Brain microvascular endothelial cell (primary cell): ENCODE results near the gene FUT6.
"Not testable (repeated sequence)": the region's sequence is repeated elsewhere in the genome, so short reads cannot be mapped to it uniquely, and the experiment has no call there.

ENCODE experiments used
- DNase-seq: peaks from one replicate; pipeline ENCODE4 v3.0.0-alpha.2; 2020
- H3K27ac ChIP-seq: fragments of 250-450 bp; sonication (Bioruptor Pico); 2 replicates; pipeline ENCODE4 v1.5.1; 2020; ENCODE audit warnings: mild to moderate bottlenecking, moderate library complexity
- H3K27me3 ChIP-seq: fragments of 250-450 bp; sonication (Bioruptor Pico); replicated peaks from 2 replicates; pipeline ENCODE4 v1.5.1; 2020; ENCODE audit warnings: mild to moderate bottlenecking
- H3K36me3 ChIP-seq: fragments of 250-450 bp; sonication (Bioruptor Pico); replicated peaks from 2 replicates; pipeline ENCODE4 v1.5.1; 2020; ENCODE audit warnings: mild to moderate bottlenecking
- H3K4me3 ChIP-seq: 2 replicates; pipeline ENCODE4 v1.5.1; 2011; ENCODE audit warnings: low read depth, mild to moderate bottlenecking, control low read depth, low read length, moderate library complexity
- CTCF ChIP-seq: IDR thresholded peaks from 2 replicates; pipeline ENCODE4 v1.5.1; 2011; ENCODE audit warnings: low read depth, mild to moderate bottlenecking, moderate library complexity, low read length, control low read depth, inconsistent platforms; ENCODE audit errors: missing control alignments
- in situ Hi-C: cut with HindIII; loops from 2 replicates; pipeline ENCODE4 v1.10.0; 2017; ENCODE audit warnings: low sequenced_read_pairs, low pct_ligation_motif_present

The FUT6 gene

GRCh38 chr19:5786593-5787408 lies 52.7 kb downstream of the FUT6 start:
- no peak overlapping the region for H3K4me3 ChIP-seq
- in situ Hi-C loops: no loop called here
- no peak for DNase-seq
- peaks cover 41% of the 10 kb centered on the region for H3K36me3 ChIP-seq
- H3K27ac ChIP-seq: no peak overlapping the region
- no peaks in the 10 kb centered on the region for H3K27me3 ChIP-seq
- TF ChIP-seq CTCF: no peak

GRCh38 chr19:5785423-5785822 lies 54.1 kb downstream of the FUT6 start:
- TF ChIP-seq CTCF: no peak
- H3K4me3 ChIP-seq: no peak overlapping the region
- H3K27me3 ChIP-seq: no peaks in the 10 kb centered on the region
- DNase-seq: no peak
- H3K27ac ChIP-seq: no peak overlapping the region
- in situ Hi-C loops: no loop called here
- H3K36me3 ChIP-seq: peaks cover 41% of the 10 kb centered on the region

GRCh38 chr19:5784581-5785147 lies 54.8 kb downstream of the FUT6 start, which contains the start of gene PRR22:
PRR22 (minus strand) TSS chr19:5784746; CDS start chr19:5784660, 86 bp downstream.
- no peak within 1 kb of the TSS for H3K27ac ChIP-seq
- no peak for TF ChIP-seq CTCF
- no peak for DNase-seq
- no peaks in the 10 kb centered on the region for H3K27me3 ChIP-seq
- H3K4me3 ChIP-seq: no peak within 1 kb of the TSS
- H3K36me3 ChIP-seq: peaks cover 36% of the 10 kb centered on the region
- in situ Hi-C loops: no loop called here

GRCh38 chr19:5782945-5783919 lies 56.3 kb downstream of the FUT6 start:
- Histone ChIP-seq H3K27ac (no peak overlapping the region), H3K4me3 (no peak overlapping the region), H3K36me3 (peaks cover 28% of the 10 kb centered on the region), H3K27me3 (no peaks in the 10 kb centered on the region)
- no peak for DNase-seq
- TF ChIP-seq CTCF: no peak
- in situ Hi-C loops: no loop called here

GRCh38 chr19:5782322-5782721 lies 57.2 kb downstream of the FUT6 start:
- no peak for TF ChIP-seq CTCF
- in situ Hi-C loops: no loop called here
- peaks cover 24% of the 10 kb centered on the region for H3K36me3 ChIP-seq
- DNase-seq: no peak
- no peak overlapping the region for H3K27ac ChIP-seq
- H3K4me3 ChIP-seq: no peak overlapping the region
- no peaks in the 10 kb centered on the region for H3K27me3 ChIP-seq

- H3K4me3 ChIP-seq, H3K27ac ChIP-seq, DNase-seq, in situ Hi-C loops, H3K27me3 ChIP-seq: not testable (repeated sequence)
- peaks cover 13% of the 10 kb centered on the region for H3K36me3 ChIP-seq
Measured at GRCh38 chr19:5780916-5781315, 58.6 kb downstream of the FUT6 start.
